ENCODE data around the gene SLC4A7. TPM values are rescaled to one million over a fixed set of nuclear protein-coding genes. Genes with fewer than 3 reads are reported as not detected.

The SLC4A7 gene
- total and polyA plus RNA-seq, 9 of the 15 experiments (the other 6 are each of a cell fraction or from before 2014, with no cell fraction given), result 1.7 to 13.6 (median 8.0) TPM

DNA sequence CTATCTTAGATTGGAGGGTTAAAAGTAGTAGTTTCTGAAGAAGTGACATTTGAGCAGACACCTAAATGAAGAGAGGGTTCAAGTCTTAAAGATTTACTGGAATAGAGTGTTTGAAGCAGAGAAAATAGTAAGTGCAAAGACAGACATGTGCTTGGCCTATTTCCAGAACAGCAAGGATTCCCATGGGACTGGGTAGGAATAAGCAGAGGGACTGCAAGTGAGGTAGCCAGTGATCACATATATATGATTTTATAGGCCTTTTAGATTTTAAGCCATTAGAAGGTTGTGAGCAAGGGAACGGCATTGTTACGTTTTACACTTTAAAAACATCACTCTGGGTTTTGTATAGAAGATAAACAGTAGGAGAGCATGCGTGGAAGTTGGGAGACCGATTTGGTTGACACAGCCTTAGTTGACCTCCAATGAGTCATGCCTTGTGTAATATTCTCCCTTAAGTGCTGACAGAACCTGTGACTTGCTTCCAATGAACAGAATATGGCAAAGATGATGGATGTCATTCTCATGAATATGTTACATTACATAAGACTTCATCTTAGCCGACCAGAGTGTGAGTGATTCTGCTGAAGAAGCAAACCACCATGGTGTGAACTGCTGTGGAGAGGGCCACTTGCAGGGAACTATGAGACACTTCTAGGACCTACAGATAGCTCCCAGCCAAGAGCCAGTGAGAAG is 37.1 kb upstream of the SLC4A7 start (continued):
- TF ChIP-seq ZNF766 (CRISPR knock-in tag; conservative IDR thresholded peaks at IDR 0.05), result no peak
- TF ChIP-seq, protein P1, sequence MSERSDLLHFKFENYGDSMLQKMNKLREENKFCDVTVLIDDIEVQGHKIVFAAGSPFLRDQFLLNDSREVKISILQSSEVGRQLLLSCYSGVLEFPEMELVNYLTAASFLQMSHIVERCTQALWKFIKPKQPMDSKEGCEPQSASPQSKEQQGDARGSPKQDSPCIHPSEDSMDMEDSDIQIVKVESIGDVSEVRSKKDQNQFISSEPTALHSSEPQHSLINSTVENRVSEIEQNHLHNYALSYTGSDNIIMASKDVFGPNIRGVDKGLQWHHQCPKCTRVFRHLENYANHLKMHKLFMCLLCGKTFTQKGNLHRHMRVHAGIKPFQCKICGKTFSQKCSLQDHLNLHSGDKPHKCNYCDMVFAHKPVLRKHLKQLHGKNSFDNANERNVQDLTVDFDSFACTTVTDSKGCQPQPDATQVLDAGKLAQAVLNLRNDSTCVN (CRISPR knock-in tag; IDR thresholded peaks at IDR 0.05), result no peak
- TF ChIP-seq ZBTB1 (CRISPR knock-in tag; IDR thresholded peaks at IDR 0.05; ENCODE audit: borderline replicate concordance, low read depth), result no peak
- no peak for TF ChIP-seq SREBF1 (IDR thresholded peaks at IDR 0.05; ENCODE audit: borderline replicate concordance, low read depth, low read length)
- TF ChIP-seq, protein P2, sequence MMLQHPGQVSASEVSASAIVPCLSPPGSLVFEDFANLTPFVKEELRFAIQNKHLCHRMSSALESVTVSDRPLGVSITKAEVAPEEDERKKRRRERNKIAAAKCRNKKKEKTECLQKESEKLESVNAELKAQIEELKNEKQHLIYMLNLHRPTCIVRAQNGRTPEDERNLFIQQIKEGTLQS (IDR thresholded peaks at IDR 0.05), result peak; percentile 53; the same call in 1 of the 2 replicates
- TF ChIP-seq, protein P2 (CRISPR knock-in tag; conservative IDR thresholded peaks at IDR 0.05), result no peak
- peak; percentile 56 for TF ChIP-seq CEBPB (tag; IDR thresholded peaks at IDR 0.05)
- TF ChIP-seq THRAP3 (IDR thresholded peaks at IDR 0.05; ENCODE audit: borderline replicate concordance), result no peak
- no peak for TF ChIP-seq ZNF830 (CRISPR knock-in tag; IDR thresholded peaks at IDR 0.05)
- TF ChIP-seq NBN (IDR thresholded peaks at IDR 0.05; ENCODE audit: low read depth), result no peak
- TF ChIP-seq, protein P3, sequence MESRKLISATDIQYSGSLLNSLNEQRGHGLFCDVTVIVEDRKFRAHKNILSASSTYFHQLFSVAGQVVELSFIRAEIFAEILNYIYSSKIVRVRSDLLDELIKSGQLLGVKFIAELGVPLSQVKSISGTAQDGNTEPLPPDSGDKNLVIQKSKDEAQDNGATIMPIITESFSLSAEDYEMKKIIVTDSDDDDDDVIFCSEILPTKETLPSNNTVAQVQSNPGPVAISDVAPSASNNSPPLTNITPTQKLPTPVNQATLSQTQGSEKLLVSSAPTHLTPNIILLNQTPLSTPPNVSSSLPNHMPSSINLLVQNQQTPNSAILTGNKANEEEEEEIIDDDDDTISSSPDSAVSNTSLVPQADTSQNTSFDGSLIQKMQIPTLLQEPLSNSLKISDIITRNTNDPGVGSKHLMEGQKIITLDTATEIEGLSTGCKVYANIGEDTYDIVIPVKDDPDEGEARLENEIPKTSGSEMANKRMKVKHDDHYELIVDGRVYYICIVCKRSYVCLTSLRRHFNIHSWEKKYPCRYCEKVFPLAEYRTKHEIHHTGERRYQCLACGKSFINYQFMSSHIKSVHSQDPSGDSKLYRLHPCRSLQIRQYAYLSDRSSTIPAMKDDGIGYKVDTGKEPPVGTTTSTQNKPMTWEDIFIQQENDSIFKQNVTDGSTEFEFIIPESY (CRISPR knock-in tag; IDR thresholded peaks at IDR 0.05), result no peak
- no peak for TF ChIP-seq ZNF445 (CRISPR knock-in tag; IDR thresholded peaks at IDR 0.05; ENCODE audit: low read depth)
- TF ChIP-seq ZNF408 (CRISPR knock-in tag; IDR thresholded peaks at IDR 0.05; ENCODE audit: low read depth), result no peak
- TF ChIP-seq SIN3A (IDR thresholded peaks at IDR 0.05; ENCODE audit: borderline replicate concordance in 2 of 2, control insufficient read depth in 1 of 2, low read depth in 2 of 2, low read length in 2 of 2), result no peak
- peak; percentile 54 to 61 for TF ChIP-seq NRF1 (conservative IDR thresholded peaks at IDR 0.05 in 1 of 2, IDR thresholded peaks at IDR 0.05 in 1 of 2)
- no peak for TF ChIP-seq POLR3A (IDR thresholded peaks at IDR 0.05; ENCODE audit: borderline replicate concordance, extremely low read depth, insufficient read depth, insufficient read length)
- no peak for TF ChIP-seq KDM4B (IDR thresholded peaks at IDR 0.05; ENCODE audit: borderline replicate concordance in 2 of 2, low read depth in 1 of 2)
- no peak for TF ChIP-seq RFX1 (IDR thresholded peaks at IDR 0.05)
- TF ChIP-seq, protein P4, sequence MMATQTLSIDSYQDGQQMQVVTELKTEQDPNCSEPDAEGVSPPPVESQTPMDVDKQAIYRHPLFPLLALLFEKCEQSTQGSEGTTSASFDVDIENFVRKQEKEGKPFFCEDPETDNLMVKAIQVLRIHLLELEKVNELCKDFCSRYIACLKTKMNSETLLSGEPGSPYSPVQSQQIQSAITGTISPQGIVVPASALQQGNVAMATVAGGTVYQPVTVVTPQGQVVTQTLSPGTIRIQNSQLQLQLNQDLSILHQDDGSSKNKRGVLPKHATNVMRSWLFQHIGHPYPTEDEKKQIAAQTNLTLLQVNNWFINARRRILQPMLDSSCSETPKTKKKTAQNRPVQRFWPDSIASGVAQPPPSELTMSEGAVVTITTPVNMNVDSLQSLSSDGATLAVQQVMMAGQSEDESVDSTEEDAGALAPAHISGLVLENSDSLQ (IDR thresholded peaks at IDR 0.05), result no peak
- TF ChIP-seq NEUROD1 (IDR thresholded peaks at IDR 0.05; ENCODE audit: borderline replicate concordance, low read depth, low read length, partially characterized antibody), result no peak
- TF ChIP-seq POLR2B (IDR thresholded peaks at IDR 0.05; ENCODE audit: low read depth, partially characterized antibody), result no peak
- TF ChIP-seq ZNF239 (CRISPR knock-in tag; IDR thresholded peaks at IDR 0.05), result no peak
- TF ChIP-seq SLC30A9 (CRISPR knock-in tag; IDR thresholded peaks at IDR 0.05), result no peak
- TF ChIP-seq TFAM (CRISPR knock-in tag; conservative IDR thresholded peaks at IDR 0.05), result no peak
